Liver (tissue), 3 donors: ENCODE data around the gene EML5.

Experiments
- ATF3 ChIP-seq: IDR thresholded peaks from 2 replicates; pipeline ENCODE4 v1.6.1; 2016; ENCODE audit warnings: antibody characterized with exemption
- CTCF ChIP-seq: fragments of 150-350 bp; IDR thresholded peaks from 2 replicates; pipeline ENCODE4 v1.5.1; 2017; ENCODE audit warnings: improper control_type of control experiment, low read depth, low read length; ENCODE audit not compliant: missing input control
- GABPA ChIP-seq, 2 donors: IDR thresholded peaks in 1 of 2; conservative IDR thresholded peaks in 1 of 2; 2 replicates each; pipeline ENCODE4 v1.6.1; 2016; ENCODE audit warnings: antibody characterized with exemption in 2 of 2, mild to moderate bottlenecking in 1 of 2, moderate library complexity in 1 of 2
- MAX ChIP-seq: IDR thresholded peaks from 2 replicates; pipeline ENCODE4 v1.6.1; 2016; ENCODE audit warnings: antibody characterized with exemption
- NR2F2 ChIP-seq: IDR thresholded peaks from 2 replicates; pipeline ENCODE4 v1.6.1; 2016; ENCODE audit warnings: antibody characterized with exemption
- RAD21 ChIP-seq, 2 donors: IDR thresholded peaks; 2 replicates each; pipeline ENCODE4 v1.6.1; 2016; ENCODE audit warnings: antibody characterized with exemption in 2 of 2, mild to moderate bottlenecking in 2 of 2
- REST ChIP-seq: IDR thresholded peaks from 2 replicates; pipeline ENCODE4 v1.6.1; 2016; ENCODE audit warnings: antibody characterized with exemption, mild to moderate bottlenecking
- TAF1 ChIP-seq: conservative IDR thresholded peaks from 2 replicates; pipeline ENCODE4 v1.6.1; 2016; ENCODE audit warnings: antibody characterized with exemption, mild to moderate bottlenecking
- YY1 ChIP-seq: IDR thresholded peaks from 2 replicates; pipeline ENCODE4 v1.6.1; 2016; ENCODE audit warnings: antibody characterized with exemption, mild to moderate bottlenecking
- ZBTB33 ChIP-seq: IDR thresholded peaks from 2 replicates; pipeline ENCODE4 v1.6.1; 2016; ENCODE audit warnings: antibody characterized with exemption
- donor health status: healthy.
- donor health status: healthy.

GRCh38 chr14:88775532-88775931 is 17.2 kb downstream of the EML5 start:
- TF ChIP-seq ATF3, result no peak
- TF ChIP-seq CTCF, result no peak
- no peak for TF ChIP-seq MAX
- TF ChIP-seq REST, result no peak
- TF ChIP-seq GABPA (IDR thresholded peaks at IDR 0.05 in 1 of 2, conservative IDR thresholded peaks at IDR 0.05 in 1 of 2), result no peak
- no peak for TF ChIP-seq ZBTB33
- no peak for TF ChIP-seq RAD21 (IDR thresholded peaks at IDR 0.05)
- no peak for TF ChIP-seq NR2F2
- no peak for TF ChIP-seq YY1
- TF ChIP-seq TAF1, result no peak
